Measurements from ENCODE around the gene KBTBD8. TPM values are rescaled to one million over a fixed set of nuclear protein-coding genes. Genes with fewer than 3 reads are reported as not detected.

KBTBD8 gene
- total RNA-seq, 4 donors from 2014 or later = under 0.01 to 4.8 (median 0.20) TPM

- no peaks in the 10 kb centered on the region for H3K27me3 ChIP-seq
- no peak for TF ChIP-seq POLR2A (IDR thresholded peaks at IDR 0.05)
- TF ChIP-seq, protein P1, sequence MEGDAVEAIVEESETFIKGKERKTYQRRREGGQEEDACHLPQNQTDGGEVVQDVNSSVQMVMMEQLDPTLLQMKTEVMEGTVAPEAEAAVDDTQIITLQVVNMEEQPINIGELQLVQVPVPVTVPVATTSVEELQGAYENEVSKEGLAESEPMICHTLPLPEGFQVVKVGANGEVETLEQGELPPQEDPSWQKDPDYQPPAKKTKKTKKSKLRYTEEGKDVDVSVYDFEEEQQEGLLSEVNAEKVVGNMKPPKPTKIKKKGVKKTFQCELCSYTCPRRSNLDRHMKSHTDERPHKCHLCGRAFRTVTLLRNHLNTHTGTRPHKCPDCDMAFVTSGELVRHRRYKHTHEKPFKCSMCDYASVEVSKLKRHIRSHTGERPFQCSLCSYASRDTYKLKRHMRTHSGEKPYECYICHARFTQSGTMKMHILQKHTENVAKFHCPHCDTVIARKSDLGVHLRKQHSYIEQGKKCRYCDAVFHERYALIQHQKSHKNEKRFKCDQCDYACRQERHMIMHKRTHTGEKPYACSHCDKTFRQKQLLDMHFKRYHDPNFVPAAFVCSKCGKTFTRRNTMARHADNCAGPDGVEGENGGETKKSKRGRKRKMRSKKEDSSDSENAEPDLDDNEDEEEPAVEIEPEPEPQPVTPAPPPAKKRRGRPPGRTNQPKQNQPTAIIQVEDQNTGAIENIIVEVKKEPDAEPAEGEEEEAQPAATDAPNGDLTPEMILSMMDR (IDR thresholded peaks at IDR 0.05) = no peak
- no peak for TF ChIP-seq EP300 (IDR thresholded peaks at IDR 0.05)
- H3K9me3 ChIP-seq = no peaks in the 10 kb centered on the region
- H3K4me3 ChIP-seq = no peak overlapping the region
- no peaks in the 10 kb centered on the region for H3K36me3 ChIP-seq
- no peak for DNase-seq (ENCODE audit: low spot score in 2 of 2)
- no peak overlapping the region for H3K27ac ChIP-seq
- no peaks in the 10 kb centered on the region for H3K4me1 ChIP-seq
- WGBS, 2 donors = 88 to 94% methylated on average over 2 of the region's 2 CpGs
These were observed 35.0 kb downstream of the KBTBD8 start for GRCh38 chr3:67033079-67033478.

DNA sequence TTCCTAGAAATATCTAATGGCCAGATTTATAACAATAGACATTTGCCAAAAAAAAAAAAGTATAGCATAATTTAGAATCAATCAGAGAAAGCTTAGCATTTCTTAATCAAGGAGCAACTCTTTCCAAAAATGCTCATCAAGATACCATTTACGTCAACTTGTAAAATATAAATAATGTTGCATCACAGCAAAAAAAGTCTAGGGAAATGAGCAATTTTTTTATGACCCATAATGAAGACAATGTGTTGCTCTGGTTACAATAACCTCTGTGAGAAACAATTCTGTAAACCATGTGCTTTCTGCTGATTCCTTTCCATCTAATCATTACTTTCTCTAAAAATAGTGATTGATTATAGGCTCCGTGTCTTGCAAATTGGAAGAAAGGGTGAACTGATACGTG is 36.3 kb downstream of the KBTBD8 start:
- no peak for DNase-seq (ENCODE audit: low spot score in 2 of 2)
- Histone ChIP-seq H3K27me3 (no peaks in the 10 kb centered on the region), H3K9me3 (no peaks in the 10 kb centered on the region), H3K4me3 (no peak overlapping the region), H3K36me3 (no peaks in the 10 kb centered on the region), H3K27ac (no peak overlapping the region), H3K4me1 (no peaks in the 10 kb centered on the region)
- no peak for TF ChIP-seq POLR2A (IDR thresholded peaks at IDR 0.05)
- TF ChIP-seq, protein P1 (IDR thresholded peaks at IDR 0.05) = no peak
- TF ChIP-seq EP300 (IDR thresholded peaks at IDR 0.05) = no peak
- WGBS, 2 donors = 67 to 68% methylated on average over 3 of the region's 3 CpGs

DNA sequence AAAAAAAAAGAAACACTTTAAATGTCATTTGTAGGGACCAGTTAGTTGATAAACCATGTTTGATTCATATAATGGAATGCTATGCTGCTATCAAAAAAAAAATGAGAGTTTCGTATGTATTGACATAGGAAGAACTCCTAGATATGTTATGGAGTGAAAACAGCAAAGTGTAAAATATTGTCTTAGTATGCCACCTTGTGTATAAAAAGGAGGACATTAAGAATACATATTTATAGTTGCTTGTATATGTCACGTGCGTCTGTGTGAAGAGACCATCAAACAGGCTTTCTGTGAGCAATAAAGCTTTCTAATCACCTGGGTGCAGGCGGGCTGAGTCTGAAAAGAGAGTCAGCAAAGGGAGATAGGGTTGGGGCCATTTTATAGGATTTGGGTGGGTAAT is 39.5 kb downstream of the KBTBD8 start:
- no peak overlapping the region for H3K4me3 ChIP-seq
- H3K36me3 ChIP-seq = no peaks in the 10 kb centered on the region
- no peaks in the 10 kb centered on the region for H3K27me3 ChIP-seq
- H3K9me3 ChIP-seq = no peaks in the 10 kb centered on the region
- TF ChIP-seq POLR2A (IDR thresholded peaks at IDR 0.05) (no peak), EP300 (IDR thresholded peaks at IDR 0.05) (no peak)
- TF ChIP-seq, protein P1 (IDR thresholded peaks at IDR 0.05) = no peak
- no peaks in the 10 kb centered on the region for H3K4me1 ChIP-seq
- WGBS, 2 donors = 58 to 66% methylated on average over 4 of the region's 4 CpGs
- no peak for DNase-seq (ENCODE audit: low spot score in 2 of 2)
- H3K27ac ChIP-seq = no peak overlapping the region

DNA sequence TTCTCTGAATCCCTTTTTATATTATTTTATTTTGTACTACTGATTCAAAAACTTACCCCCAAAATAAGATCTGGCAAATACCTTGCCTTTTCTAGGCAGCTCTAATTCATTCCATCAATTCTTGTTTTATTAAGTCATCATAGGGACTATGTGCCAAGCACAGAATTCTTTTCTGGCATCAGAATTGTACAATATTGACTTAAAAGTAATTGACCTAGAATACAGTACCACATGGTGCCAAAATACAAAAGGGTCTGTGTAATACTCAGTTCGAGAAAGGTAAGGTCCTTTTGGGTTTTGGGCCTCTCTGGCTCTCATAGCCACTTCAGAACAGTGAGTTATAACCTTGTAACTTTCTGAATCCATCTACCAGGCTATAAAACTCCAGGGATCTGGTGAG is 46.2 kb downstream of the KBTBD8 start:
- H3K4me3 ChIP-seq = no peak overlapping the region
- WGBS, 2 donors = 59 to 82% methylated on average over 1 of the region's 1 CpG
- peaks cover 0 to 4% (median 0%) of the 10 kb centered on the region in 4 donors for H3K4me1 ChIP-seq
- no peaks in the 10 kb centered on the region for H3K27me3 ChIP-seq
- DNase-seq (ENCODE audit: low spot score in 2 of 2) = no peak
- no peaks in the 10 kb centered on the region for H3K9me3 ChIP-seq
- no peak overlapping the region for H3K27ac ChIP-seq
- H3K36me3 ChIP-seq = no peaks in the 10 kb centered on the region
- no peak for TF ChIP-seq POLR2A (IDR thresholded peaks at IDR 0.05)

- 42 to 43% methylated on average over 2 of the region's 2 CpGs for WGBS, 2 donors
- TF ChIP-seq POLR2A (IDR thresholded peaks at IDR 0.05) = no peak
- no peak for TF ChIP-seq EP300 (IDR thresholded peaks at IDR 0.05)
- TF ChIP-seq, protein P1 (IDR thresholded peaks at IDR 0.05) = no peak
- Histone ChIP-seq H3K9me3 (no peaks in the 10 kb centered on the region), H3K27ac (no peak overlapping the region), H3K4me3 (no peak overlapping the region), H3K4me1 (peaks cover 0 to 4% (median 0%) of the 10 kb centered on the region in 4 donors), H3K36me3 (no peaks in the 10 kb centered on the region), H3K27me3 (no peaks in the 10 kb centered on the region)
- DNase-seq (ENCODE audit: low spot score in 2 of 2) = no peak
These were observed 46.8 kb downstream of the KBTBD8 start for GRCh38 chr3:67044955-67045354.

Data from tibial nerve (tissue), 4 donors.